CD4-positive, alpha-beta T cell treated with Interleukin-17A for 4 hours (primary cell): ENCODE data around the gene FKBP2.

Experiments
- DNase-seq: peaks from one replicate; pipeline ENCODE4 v3.0.0-alpha.2; 2020; ENCODE audit warnings: mixed read lengths

Gene FKBP2

GRCh38 chr11:64219755-64220154, 21.1 kb upstream of the FKBP2 start:
- DNase-seq = no peak

GRCh38 chr11:64220271-64220670, 20.6 kb upstream of the FKBP2 start:
- no peak for DNase-seq

DNA sequence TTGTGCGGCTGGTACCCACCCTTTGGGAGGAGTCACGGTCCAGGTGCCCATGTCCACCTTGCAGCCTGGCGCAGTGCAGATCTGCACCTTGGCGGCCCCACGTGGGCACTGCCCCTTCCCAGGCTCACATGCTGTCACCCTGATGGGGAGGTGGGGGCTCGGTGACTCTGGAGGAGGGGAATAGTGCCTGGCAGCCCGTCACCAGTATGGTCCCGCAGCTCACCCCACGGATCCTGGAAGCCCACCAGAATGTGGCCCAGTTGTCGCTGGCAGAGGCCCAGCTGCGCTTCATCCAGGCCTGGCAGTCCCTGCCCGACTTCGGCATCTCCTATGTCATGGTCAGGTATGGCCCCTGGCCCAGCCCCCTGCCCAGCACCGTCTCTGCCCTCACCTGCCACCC, 20.1 kb upstream of the FKBP2 start:
- DNase-seq = no peak

DNA sequence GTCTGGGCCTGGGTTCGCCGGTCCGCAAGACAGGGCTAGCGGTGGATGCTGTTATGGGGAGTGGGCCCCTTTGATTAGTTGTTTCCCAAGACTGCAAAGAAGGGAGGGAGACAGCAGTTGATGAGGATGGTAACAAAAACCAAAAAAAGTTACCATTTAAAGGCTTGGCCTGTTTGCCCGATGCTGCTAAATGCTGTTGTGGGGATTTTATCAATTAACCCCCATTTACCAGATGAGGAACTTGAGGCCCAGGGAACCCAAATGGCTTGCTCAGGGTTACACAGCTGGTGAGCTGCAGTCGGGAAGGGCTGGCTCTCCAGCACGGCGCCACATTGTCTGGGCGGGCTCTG, 18.3 kb upstream of the FKBP2 start:
- DNase-seq = no peak

DNA sequence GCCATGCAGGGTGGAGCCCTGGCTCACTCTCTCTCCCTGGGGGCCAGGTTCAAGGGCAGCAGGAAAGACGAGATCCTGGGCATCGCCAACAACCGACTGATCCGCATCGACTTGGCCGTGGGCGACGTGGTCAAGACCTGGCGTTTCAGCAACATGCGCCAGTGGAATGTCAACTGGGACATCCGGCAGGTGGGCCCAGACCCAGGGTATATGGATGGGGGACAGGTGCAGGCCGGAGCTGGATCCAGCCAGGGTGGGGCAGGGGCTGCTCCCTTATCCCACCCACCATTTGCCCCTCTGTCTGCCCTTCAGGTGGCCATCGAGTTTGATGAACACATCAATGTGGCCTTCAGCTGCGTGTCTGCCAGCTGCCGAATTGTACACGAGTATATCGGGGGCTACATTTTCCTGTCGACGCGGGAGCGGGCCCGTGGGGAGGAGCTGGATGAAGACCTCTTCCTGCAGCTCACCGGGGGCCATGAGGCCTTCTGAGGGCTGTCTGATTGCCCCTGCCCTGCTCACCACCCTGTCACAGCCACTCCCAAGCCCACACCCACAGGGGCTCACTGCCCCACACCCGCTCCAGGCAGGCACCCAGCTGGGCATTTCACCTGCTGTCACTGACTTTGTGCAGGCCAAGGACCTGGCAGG, 17.8 kb upstream of the FKBP2 start:
- no peak for DNase-seq

DNA sequence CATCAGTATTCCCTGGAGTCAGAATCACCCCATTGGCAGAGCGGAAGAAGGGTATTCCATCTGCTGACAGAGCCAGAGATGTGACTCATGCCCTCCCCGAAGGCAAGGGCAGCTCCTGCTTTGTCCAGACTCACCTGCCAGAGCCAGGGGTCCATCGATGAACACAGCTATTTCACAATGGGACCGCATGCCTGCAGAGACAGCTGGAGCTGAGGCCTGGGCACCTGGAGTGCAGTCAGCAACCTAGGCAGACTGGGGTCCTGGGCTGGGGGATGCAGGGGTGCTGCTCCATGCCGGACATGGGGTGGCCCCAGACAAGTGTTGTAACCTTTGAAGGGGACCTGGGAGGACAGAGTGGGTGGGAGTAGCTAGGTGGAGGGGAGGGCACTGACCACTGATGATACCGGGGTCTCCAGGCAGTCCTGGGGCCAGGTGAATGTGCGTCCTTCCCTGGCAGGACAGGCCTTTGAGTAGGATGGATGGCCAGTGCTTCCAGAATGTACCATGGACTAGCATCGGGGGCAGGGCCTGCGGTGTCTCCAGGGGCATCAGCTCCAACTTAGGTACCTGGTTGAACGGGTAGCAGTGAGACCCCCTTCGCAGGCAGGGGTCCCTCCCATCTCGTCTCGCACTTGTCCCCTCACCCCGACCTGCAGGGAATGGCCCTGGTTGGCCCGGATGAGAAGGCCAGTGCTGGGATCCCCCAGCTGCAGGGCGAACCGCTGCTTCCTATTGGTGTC, 16.6 kb upstream of the FKBP2 start:
- no peak for DNase-seq

GRCh38 chr11:64224891-64225607, 15.8 kb upstream of the FKBP2 start:
- DNase-seq = no peak

DNA sequence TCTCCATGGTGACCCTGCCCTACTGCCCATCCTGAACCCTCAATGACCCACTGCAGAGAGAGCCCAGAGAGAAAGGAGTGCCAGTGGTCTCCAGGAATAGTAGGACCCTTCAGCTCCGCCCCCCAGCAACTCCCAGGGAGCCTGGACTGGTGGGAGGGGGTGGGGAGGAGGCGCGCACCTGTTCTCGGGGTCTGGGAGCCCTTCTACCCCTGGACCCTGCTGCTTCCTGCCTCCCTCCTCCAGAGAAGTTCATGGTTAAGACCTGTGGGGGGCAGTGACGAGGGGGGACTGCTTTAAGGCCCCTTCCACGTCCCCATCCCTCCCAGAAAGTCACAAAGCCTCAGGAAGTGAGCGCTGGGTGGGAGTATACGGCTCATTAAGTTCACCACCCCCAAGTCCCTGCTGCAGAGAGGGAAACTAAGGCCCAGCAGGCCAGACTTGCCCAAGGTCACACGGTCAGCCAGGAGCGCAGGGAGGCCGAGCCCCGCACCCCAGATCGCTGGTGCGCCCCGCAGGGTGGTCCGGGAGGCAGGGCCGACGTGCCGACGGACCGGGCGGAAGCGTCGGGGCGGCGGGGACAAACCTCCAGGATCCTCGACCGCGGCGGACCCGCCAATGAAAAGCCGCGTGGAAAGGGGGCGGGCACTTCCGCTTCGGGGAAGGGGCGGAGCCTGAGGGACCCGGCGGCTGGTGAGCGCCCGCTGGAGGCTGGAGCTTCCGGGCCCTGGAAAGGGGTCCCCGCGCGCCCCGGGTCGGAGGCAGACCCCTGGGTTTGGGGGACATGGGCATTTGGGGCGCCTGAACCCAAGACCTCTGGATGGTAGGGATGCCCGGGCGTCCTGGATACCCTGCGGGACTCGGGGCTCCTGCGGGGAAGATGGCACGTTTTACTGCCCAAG, 15.0 kb upstream of the FKBP2 start, which contains the start of the genes NUDT22 and TRPT1:
NUDT22 (plus strand) TSS at position 667 of the 899 bp plus-strand sequence. CDS start 379 bp downstream, outside the sequence.
TRPT1 (minus strand) TSS at position 579 of the 899 bp plus-strand sequence; CDS start at position 253, 326 bp downstream.
- peak; percentile 96 for DNase-seq

DNA sequence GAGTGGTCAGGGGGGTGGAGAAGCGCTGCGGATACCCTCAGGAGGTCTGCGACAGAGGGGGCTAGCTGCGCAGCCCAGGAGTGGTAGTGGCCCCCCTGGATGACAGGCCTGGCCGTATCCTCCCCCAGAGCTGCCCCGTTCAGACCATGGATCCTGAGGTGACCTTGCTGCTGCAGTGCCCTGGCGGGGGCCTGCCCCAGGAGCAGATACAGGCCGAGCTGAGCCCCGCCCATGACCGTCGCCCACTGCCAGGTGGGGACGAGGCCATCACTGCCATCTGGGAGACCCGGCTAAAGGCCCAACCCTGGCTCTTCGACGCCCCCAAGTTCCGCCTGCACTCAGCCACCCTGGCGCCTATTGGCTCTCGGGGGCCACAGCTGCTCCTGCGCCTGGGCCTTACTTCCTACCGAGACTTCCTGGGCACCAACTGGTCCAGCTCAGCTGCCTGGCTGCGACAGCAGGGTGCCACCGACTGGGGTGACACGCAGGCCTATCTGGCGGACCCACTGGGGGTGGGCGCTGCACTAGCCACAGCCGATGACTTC, 14.3 kb upstream of the FKBP2 start:
- DNase-seq = peak; percentile 72

DNA sequence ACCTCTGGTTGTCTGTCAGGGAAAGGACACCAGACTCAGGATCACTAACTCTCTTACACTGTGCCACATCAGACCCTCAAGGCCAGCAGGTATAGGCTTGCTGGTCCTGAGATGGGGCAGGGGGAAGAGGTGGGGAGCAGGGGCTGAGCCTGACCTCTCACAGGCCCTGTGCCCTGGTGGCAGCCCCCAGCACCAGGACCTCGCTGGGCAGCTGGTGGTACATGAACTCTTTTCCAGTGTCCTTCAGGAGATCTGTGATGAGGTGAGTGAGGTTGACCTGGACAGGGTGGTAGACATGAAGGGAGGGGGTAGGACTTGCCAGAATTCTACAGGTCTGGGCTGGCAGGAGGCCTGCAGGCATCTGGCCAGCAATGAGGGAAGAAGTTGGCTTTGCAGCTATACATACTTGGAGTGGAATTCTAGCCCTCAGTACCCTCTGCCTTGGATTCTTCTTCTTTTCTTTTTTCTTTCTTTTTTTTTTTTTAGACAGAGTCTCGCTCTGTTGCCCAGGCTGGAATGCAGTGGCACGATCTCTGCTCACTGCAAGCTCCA, 13.4 kb upstream of the FKBP2 start:
- DNase-seq = no peak

GRCh38 chr11:64229090-64229743, 11.7 kb upstream of the FKBP2 start:
- no peak for DNase-seq

- no peak for DNase-seq
These were observed 11.1 kb upstream of the FKBP2 start for GRCh38 chr11:64229744-64230170.

DNA sequence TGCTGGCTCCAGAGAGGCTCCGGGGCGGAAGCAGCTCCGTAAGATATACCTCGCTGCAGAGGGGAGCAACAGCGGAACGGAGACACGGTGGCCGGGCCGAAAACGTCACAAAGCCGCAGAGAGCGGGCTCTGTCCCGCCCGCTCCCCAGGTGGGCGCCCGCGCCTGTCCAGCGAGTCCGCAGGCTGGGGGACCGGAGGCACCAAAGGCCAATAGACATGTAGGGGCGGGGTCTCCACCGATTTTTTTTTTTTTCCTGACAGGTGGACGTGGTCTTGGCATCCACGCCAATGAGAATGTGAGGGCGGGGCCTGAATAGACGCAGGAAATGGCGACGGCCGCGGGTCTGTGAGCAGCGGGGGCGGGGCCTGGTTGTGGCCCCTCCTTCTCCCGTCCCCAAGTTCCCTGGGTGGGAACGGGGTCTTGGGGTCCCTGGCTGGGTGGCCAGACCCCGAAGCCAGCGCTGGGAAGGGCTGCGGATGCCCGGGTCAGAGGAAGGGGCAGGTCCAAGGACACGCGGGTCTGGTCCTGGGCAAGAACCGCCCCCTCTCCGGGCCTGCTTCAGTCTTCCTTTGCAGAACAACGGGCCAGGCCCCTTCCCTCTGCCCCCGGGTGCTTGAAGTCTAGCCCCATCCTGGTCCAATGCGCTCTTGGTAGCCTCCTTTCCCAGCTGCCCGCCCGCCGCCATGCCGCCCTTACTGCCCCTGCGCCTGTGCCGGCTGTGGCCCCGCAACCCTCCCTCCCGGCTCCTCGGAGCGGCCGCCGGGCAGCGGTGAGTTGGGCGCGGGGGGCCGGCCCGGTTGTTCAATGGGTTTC, 10.5 kb upstream of the FKBP2 start, which contains the start of gene DNAJC4:
DNAJC4 (plus strand) TSS at position 378 of the 814 bp plus-strand sequence; CDS start at position 685, 307 bp downstream.
- DNase-seq = peak; percentile 94

GRCh38 chr11:64230985-64231365, 9.9 kb upstream of the FKBP2 start:
- DNase-seq = no peak

DNA sequence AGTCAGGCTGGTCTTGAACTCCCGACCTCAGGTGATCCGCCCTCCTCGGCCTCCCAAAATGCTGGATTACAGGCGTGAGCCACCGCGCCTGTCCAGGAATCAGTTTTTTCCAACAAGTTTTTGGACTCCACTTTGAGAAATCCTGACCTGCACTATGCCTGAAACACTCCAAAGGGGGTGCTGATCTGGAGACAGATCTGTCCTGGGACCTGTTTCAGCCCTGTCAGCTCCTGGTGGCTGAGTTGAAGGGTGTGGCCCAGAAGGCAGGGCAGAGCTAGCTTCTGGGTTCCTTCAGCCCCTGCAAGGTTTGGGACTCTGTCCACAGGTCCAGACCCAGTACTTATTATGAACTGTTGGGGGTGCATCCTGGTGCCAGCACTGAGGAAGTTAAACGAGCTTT, 9.3 kb upstream of the FKBP2 start:
- no peak for DNase-seq

DNA sequence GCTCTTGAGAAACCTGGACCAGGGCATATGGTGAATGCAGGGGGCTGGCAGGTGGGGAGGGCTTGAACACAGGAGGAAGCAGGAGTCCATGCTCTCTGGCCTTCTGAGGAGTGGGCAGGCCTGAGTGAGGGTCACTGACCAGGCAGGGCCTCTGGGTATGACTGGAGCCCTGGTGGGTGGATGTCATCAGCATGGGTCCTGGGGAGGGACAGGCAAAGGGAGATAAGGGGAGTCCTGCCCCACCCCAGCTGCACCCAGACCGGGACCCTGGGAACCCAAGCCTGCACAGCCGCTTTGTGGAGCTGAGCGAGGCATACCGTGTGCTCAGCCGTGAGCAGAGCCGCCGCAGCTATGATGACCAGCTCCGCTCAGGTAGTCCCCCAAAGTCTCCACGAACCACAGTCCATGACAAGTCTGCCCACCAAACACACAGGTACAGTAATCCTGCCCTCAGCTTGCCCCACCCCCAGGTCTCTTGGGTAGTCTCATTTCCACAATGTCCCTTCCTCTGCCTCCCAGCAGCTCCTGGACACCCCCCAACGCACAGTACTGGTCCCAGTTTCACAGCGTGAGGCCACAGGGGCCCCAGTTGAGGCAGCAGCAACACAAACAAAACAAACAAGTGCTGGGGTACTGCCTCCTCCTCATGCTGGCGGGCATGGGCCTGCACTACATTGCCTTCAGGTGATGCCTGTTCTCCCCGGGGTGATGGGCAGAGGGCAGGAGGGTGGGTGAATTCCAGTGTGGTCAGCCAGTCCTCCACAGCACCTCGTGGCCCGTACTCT, 8.5 kb upstream of the FKBP2 start:
- no peak for DNase-seq

GRCh38 chr11:64232967-64233315, 8.0 kb upstream of the FKBP2 start:
- DNase-seq = no peak

DNA sequence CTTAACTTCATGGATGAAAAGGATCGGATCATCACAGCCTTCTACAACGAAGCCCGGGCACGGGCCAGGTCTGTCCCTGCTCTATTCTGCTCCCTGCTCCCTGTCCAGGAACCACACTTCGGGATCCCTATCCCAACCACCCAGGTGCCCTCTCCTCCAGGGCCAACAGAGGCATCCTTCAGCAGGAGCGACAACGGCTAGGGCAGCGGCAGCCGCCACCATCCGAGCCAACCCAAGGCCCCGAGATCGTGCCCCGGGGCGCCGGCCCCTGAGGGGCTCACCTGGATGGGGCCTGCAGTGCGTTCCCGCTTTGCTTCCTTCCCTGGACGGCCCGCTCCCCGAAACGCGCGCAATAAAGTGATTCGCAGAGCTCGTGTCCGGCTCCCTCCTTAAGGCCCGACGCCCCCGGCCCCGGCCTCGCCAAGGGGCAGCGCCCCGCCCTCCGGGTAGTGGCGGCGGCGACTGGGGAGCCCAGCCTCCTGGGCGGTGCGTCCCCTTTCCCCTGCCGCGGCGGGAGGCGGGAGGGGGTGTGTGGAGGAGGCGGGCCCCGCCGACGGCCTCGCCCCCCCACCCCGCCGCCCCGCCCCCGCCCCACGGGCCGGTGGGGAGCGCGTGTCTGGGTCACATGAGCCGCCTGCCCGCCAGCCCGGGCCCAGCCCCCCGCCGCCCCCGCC, 6.8 kb upstream of the FKBP2 start, which contains the start of gene VEGFB:
VEGFB (plus strand) TSS at position 672 of the 674 bp plus-strand sequence. CDS start 250 bp downstream, outside the sequence.
- peak; percentile 86 for DNase-seq
